ENCODE measurements around the gene RGP1.

RGP1 gene

DNA sequence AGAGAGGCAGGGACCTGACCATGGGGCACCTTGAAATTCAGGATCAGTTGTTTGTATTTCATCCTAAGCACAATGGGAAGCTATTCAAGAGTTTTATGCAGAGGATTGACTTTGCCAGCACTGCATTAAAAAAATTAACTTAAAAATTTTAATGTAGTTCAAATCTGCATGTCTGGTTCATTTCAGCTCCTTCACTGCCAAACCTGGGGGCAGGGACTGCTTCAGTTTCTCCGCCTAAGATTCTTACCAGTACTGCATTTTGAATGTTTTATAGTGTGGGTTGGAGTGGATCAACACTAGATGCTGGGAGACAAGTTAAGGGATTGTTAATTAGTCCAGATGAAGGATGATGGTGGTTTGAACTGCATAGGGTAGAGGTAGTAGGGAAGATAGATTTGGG is 20.7 kb downstream of the RGP1 start:
- H3K4me3 Mint-ChIP-seq, result no peak overlapping the region
- no peaks in the 10 kb centered on the region for H3K4me1 Mint-ChIP-seq
- DNase-seq (ENCODE audit: low spot score in 2 of 2) (no peak), ATAC-seq (no peak)
- H3K36me3 Mint-ChIP-seq, result no peaks in the 10 kb centered on the region
- no peaks in the 10 kb centered on the region for H3K9me3 Mint-ChIP-seq
- no peak overlapping the region for H3K27ac Mint-ChIP-seq

GRCh38 chr9:35771075-35771433 is 22.0 kb downstream of the RGP1 start:
- peaks cover under 1% of the 10 kb centered on the region for H3K36me3 Mint-ChIP-seq
- no peak for DNase-seq (ENCODE audit: low spot score in 2 of 2)
- H3K27ac Mint-ChIP-seq, result no peak overlapping the region
- ATAC-seq, result no peak
- H3K9me3 Mint-ChIP-seq, result no peaks in the 10 kb centered on the region
- peaks cover 3% of the 10 kb centered on the region for H3K4me1 Mint-ChIP-seq
- no peak overlapping the region for H3K4me3 Mint-ChIP-seq

- Mint-ChIP-seq H3K36me3 (peaks cover 5% of the 10 kb centered on the region), H3K4me1 (peaks cover 6% of the 10 kb centered on the region), H3K27ac (no peak overlapping the region), H3K4me3 (no peak overlapping the region), H3K9me3 (no peaks in the 10 kb centered on the region)
- ATAC-seq (no peak), DNase-seq (ENCODE audit: low spot score in 2 of 2) (no peak)
Observed at GRCh38 chr9:35771534-35771933, 22.4 kb downstream of the RGP1 start.

DNA sequence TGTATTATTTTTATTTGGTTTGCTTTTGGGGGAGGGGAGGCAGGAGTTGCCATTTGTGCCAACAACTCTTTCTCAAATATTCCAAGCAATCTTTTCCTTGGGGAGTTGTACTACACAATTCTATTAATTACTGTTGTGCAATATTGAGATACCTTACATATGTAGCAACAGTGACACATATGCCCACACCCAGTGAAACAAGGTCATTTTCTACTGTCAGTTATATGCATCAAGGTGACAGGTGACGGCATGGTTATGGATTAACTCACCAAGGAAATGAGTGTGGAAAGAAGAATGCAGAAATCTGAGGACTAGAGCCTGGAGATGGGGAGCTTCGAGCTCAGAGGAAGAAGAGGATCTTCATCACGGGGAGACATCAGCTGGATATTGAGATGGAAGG is 22.9 kb downstream of the RGP1 start:
- no peaks in the 10 kb centered on the region for H3K9me3 Mint-ChIP-seq

GRCh38 chr9:35774907-35775635 is 26.0 kb downstream of the RGP1 start:
- no peak for DNase-seq (ENCODE audit: low spot score in 2 of 2)
- no peaks in the 10 kb centered on the region for H3K9me3 Mint-ChIP-seq
- H3K4me1 Mint-ChIP-seq, result peaks cover 6% of the 10 kb centered on the region
- ATAC-seq, result no peak
- H3K36me3 Mint-ChIP-seq, result peaks cover 16% of the 10 kb centered on the region
- no peak overlapping the region for H3K4me3 Mint-ChIP-seq
- peak overlapping the region; percentile 6 for H3K27ac Mint-ChIP-seq

More for the DNA sequence above, 22.9 kb downstream of the RGP1 start:
- ATAC-seq (no peak), DNase-seq (ENCODE audit: low spot score in 2 of 2) (no peak)
- H3K27ac Mint-ChIP-seq, result no peak overlapping the region
- H3K4me1 Mint-ChIP-seq, result peaks cover 6% of the 10 kb centered on the region
- no peak overlapping the region for H3K4me3 Mint-ChIP-seq
- peaks cover 9% of the 10 kb centered on the region for H3K36me3 Mint-ChIP-seq

- no peak overlapping the region for H3K27ac Mint-ChIP-seq
- H3K36me3 Mint-ChIP-seq, result peaks cover 16% of the 10 kb centered on the region
- ATAC-seq, result no peak
Observed at GRCh38 chr9:35776018-35776417, 26.9 kb downstream of the RGP1 start.

DNA sequence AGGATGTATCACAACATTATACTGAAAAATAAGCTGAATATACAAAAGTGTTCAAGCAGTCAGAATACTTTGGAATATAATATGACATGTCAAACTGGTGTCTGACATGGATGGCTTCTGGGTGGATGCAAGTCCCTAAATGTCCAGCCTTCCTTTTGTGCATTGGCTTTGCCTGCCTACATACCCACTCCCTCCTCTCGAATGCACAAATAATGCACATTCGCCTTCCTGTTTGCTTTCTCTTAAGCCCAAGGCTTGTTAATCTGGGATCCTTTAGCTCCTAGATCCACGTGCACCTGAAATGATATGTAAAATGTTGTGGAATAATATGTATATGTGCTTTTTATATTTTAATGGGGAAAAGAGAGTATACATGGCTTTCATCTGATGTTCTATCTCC is 29.4 kb downstream of the RGP1 start:
- H3K4me1 Mint-ChIP-seq, result peaks cover 6% of the 10 kb centered on the region
- H3K4me3 Mint-ChIP-seq, result no peak overlapping the region
- H3K27ac Mint-ChIP-seq, result no peak overlapping the region
- DNase-seq (ENCODE audit: low spot score in 2 of 2) (no peak), ATAC-seq (no peak)
- no peaks in the 10 kb centered on the region for H3K9me3 Mint-ChIP-seq
- peaks cover 34% of the 10 kb centered on the region for H3K36me3 Mint-ChIP-seq

More at GRCh38 chr9:35776018-35776417, 26.9 kb downstream of the RGP1 start:
- no peak for DNase-seq (ENCODE audit: low spot score in 2 of 2)
- peaks cover 6% of the 10 kb centered on the region for H3K4me1 Mint-ChIP-seq
- no peak overlapping the region for H3K4me3 Mint-ChIP-seq
- no peaks in the 10 kb centered on the region for H3K9me3 Mint-ChIP-seq

GRCh38 chr9:35781066-35781465 is 32.0 kb downstream of the RGP1 start:
- Mint-ChIP-seq H3K36me3 (peaks cover 49% of the 10 kb centered on the region), H3K4me3 (no peak overlapping the region), H3K4me1 (peaks cover 2% of the 10 kb centered on the region), H3K9me3 (no peaks in the 10 kb centered on the region), H3K27ac (no peak overlapping the region)
- ATAC-seq (no peak), DNase-seq (ENCODE audit: low spot score in 2 of 2) (no peak)

DNA sequence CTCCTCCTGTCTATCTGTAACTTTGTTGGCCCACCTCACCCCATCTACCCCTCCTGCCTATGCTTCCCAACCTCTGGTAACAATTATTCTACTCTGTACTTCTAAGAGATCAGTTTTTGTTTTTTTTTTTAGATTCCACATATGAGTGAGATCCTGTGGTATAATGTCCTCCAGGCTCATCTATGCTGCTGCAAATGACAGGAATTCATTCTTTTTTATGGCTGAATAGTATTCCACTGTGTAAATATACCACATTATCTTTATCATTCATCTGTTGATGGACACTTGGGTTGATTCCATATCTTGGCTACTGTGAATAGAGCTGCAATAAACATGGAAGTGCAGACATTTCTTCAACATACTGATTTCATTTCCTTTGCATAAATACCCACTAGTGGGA is 34.3 kb downstream of the RGP1 start:
- DNase-seq (ENCODE audit: low spot score in 2 of 2), result no peak
- H3K4me3 Mint-ChIP-seq, result no peak overlapping the region
- H3K27ac Mint-ChIP-seq, result no peak overlapping the region
- peaks cover 53% of the 10 kb centered on the region for H3K36me3 Mint-ChIP-seq
- H3K9me3 Mint-ChIP-seq, result no peaks in the 10 kb centered on the region
- no peak for ATAC-seq
- H3K4me1 Mint-ChIP-seq, result no peaks in the 10 kb centered on the region

DNA sequence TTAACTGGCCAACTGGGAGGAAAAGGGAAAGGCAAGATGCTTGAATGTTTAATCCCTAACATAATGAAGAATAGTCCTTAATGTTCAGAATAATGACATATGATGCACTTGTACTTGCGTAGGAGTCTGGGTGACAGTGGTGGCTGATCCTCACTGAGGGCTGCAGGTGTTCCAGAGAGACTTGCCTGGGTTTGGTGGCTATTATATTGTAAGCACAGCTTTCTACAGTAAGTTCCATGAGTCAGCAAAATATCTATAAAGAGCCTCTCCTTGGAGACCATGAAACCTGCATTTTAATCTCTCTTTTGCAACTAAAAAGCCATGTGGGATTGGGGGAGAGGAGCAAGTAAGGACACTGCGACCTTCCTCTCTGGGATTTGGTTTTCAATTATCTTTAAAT is 40.5 kb downstream of the RGP1 start:
- H3K27ac Mint-ChIP-seq, result no peak overlapping the region
- no peak overlapping the region for H3K4me3 Mint-ChIP-seq
- H3K9me3 Mint-ChIP-seq, result no peaks in the 10 kb centered on the region
- H3K36me3 Mint-ChIP-seq, result peaks cover 44% of the 10 kb centered on the region
- DNase-seq (ENCODE audit: low spot score in 2 of 2) (no peak), ATAC-seq (no peak)
- peaks cover 10% of the 10 kb centered on the region for H3K4me1 Mint-ChIP-seq

GRCh38 chr9:35790025-35790384 is 40.9 kb downstream of the RGP1 start:
- H3K27ac Mint-ChIP-seq, result no peak overlapping the region
- peaks cover 12% of the 10 kb centered on the region for H3K4me1 Mint-ChIP-seq
- no peaks in the 10 kb centered on the region for H3K9me3 Mint-ChIP-seq
- no peak overlapping the region for H3K4me3 Mint-ChIP-seq
- peaks cover 42% of the 10 kb centered on the region for H3K36me3 Mint-ChIP-seq
- ATAC-seq, result peak; percentile 5
- DNase-seq (ENCODE audit: low spot score in 2 of 2), result no peak

DNA sequence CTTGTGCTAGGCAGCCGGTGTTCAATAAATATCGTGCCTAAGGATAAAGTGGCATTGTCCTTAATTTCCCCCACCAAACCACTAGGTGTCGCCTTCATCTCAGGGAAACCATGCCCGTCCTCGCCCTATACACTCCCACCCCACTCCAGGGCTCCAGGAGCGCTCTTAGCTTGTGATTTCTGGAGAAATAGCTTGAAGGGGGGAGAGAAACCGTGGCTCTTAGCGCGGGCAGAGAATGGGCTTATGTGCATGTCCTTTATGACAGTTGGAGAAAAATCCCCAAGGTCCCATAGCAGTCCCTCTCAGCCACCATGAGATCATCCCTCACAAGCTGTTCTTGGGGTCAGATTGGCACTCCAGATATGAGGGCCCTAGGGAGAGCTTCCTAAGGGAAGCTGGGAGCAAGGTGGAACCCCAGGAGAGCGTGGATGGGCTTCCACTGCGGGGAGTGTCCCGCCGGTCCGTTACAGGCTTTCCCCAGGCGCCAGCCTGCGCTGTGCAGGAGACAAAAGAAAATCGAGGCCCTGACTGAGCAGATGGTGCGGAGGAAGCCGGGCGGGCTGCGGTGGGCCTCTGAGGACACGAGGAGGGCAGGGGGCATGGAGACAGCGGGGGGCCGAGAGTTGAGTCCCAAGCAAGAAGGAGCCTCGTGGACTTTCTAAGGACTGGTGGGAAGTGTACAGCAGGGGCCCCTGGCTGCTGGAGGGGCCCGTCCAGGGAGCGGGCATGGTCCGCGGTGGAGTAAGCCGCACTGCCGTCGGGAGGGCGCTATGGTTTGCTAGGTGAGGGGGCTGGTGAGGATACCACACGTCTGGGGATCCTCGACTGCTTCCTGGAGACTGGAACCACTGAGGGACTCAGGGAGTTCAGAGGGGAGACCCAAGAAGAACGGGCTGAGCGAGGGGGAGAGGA is 41.6 kb downstream of the RGP1 start:
- Mint-ChIP-seq H3K36me3 (peaks cover 41% of the 10 kb centered on the region), H3K4me1 (peaks cover 12% of the 10 kb centered on the region), H3K9me3 (no peaks in the 10 kb centered on the region), H3K4me3 (no peak overlapping the region), H3K27ac (peak overlapping the region; percentile 62)
- ATAC-seq (peak; percentile 89), DNase-seq (ENCODE audit: low spot score in 2 of 2) (peak; percentile 33 to 68)

GRCh38 chr9:35791297-35791921 is 42.3 kb downstream of the RGP1 start, which contains the start of gene NPR2:
TSS of gene NPR2 (plus strand) at chr9:35791591. CDS start at chr9:35792409, 818 bp downstream.
- Mint-ChIP-seq H3K9me3 (no peaks in the 10 kb centered on the region), H3K4me3 (no peak within 1 kb of the TSS), H3K36me3 (peaks cover 33% of the 10 kb centered on the region), H3K4me1 (peaks cover 12% of the 10 kb centered on the region), H3K27ac (peak within 1 kb of the TSS; percentile 62)
- DNase-seq (ENCODE audit: low spot score in 2 of 2) (no peak), ATAC-seq (no peak)

DNA sequence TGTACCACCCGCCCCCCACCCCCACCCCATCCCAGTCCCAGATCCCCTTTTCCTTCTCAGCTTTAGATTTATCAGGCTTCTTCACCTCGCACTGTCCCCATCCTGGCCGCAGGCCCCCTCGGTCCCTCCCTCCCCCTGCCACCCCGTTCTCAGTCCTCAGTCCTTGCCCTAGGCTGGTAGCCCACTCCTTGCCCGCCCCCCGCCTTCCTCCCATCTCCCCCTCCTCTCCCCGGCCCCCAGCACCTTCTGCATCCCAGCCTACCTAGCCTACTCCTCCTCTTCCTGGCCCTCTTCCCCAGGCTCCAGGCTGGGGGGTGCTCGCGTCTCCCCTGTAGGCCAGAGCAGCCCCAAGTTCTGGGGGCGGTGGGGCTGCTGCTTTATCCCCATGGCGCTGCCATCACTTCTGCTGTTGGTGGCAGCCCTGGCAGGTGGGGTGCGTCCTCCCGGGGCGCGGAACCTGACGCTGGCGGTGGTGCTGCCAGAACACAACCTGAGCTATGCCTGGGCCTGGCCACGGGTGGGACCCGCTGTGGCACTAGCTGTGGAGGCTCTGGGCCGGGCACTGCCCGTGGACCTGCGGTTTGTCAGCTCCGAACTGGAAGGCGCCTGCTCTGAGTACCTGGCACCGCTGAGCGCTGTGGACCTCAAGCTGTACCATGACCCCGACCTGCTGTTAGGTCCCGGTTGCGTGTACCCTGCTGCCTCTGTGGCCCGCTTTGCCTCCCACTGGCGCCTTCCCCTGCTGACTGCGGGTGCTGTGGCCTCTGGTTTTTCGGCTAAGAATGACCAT is 43.1 kb downstream of the RGP1 start:
- no peak overlapping the region for H3K4me3 Mint-ChIP-seq
- DNase-seq (ENCODE audit: low spot score in 2 of 2) (no peak), ATAC-seq (no peak)
- peaks cover 25% of the 10 kb centered on the region for H3K36me3 Mint-ChIP-seq
- no peak overlapping the region for H3K27ac Mint-ChIP-seq
- H3K4me1 Mint-ChIP-seq, result peaks cover 17% of the 10 kb centered on the region
- H3K9me3 Mint-ChIP-seq, result no peaks in the 10 kb centered on the region

DNA sequence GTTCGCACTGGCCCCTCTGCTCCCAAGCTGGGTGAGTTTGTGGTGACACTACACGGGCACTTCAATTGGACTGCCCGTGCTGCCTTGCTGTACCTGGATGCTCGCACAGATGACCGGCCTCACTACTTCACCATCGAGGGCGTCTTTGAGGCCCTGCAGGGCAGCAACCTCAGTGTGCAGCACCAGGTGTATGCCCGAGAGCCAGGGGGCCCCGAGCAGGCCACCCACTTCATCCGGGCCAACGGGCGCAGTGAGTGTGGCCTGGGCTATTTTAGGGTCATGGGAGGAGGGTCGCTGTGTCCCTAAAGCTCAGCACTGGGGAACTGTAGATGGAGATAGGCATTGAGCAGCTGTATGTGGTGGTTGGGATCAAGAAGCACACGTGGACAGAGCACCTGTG is 43.7 kb downstream of the RGP1 start:
- ATAC-seq (no peak), DNase-seq (ENCODE audit: low spot score in 2 of 2) (no peak)
- Mint-ChIP-seq H3K4me1 (peaks cover 19% of the 10 kb centered on the region), H3K9me3 (no peaks in the 10 kb centered on the region), H3K36me3 (peaks cover 19% of the 10 kb centered on the region), H3K27ac (peak overlapping the region; percentile 9), H3K4me3 (no peak overlapping the region)

Data from stimulated activated effector memory CD8-positive, alpha-beta T cell treated with anti-CD3 and anti-CD28 coated beads, Interleukin-12 subunit alpha, Interleukin-12 subunit beta, amount 100 ng/mL, for 72 hours (primary cell).